ACHN (cell line): ENCODE results near the gene PKD2L1.

Source experiments
- DNase-seq: peaks from one replicate; pipeline ENCODE4 v3.0.0-alpha.2; 2015
- in situ Hi-C: cut with HindIII; loops from 2 replicates; pipeline ENCODE4 v1.10.0; 2017; ENCODE audit warnings: low sequenced_read_pairs, low pct_ligation_motif_present, low pct_unique_long_range_greater_than_20kb

PKD2L1 gene

DNA sequence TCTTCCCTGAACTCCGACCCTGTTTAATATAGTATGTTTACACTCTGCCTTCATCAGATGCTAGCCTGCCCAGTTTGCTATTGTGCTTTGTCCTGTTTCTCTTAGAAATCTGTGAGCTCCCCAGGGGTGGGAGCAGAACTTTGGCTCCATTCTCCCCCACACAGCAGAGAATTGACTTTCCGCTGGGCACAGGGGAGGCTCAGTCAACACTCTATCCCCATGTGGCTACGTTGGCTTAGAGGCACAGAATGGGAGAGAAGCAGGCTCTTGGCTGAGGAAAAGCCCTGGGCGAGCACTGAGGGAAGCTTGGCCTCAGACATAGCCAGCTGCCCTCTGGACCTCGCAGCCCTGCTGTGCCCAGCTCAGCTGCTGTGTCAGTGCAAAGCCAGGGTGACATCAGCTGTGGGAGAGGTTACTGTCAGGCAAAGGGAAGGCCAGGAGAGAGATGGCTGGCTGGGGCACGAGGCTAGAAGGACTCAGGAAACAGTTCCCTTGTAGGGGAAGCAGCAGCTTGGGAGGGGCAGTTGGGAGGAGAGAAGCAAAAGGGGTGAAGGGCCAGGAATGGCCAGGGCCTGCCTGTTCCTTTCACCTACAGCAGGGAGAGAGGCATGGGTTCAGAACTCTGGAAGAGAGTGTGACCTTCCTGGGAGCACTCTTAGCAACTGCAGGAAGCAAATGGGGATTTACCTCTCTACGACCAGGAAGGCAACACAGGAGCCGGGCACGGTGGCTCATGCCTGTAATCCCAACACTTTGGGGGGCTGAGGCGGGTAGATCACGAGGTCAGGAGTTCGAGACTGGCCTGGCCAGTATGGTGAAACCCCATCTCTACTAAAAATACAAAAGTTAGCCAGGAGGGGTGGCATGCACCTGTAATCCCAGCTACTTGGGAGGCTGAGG, 11.2 kb upstream of the PKD2L1 start:
- in situ Hi-C loops = loop anchor here (25.0 kb wide), 1 partner anchor 96 kb away; no protein-coding TSS in a partner anchor

DNA sequence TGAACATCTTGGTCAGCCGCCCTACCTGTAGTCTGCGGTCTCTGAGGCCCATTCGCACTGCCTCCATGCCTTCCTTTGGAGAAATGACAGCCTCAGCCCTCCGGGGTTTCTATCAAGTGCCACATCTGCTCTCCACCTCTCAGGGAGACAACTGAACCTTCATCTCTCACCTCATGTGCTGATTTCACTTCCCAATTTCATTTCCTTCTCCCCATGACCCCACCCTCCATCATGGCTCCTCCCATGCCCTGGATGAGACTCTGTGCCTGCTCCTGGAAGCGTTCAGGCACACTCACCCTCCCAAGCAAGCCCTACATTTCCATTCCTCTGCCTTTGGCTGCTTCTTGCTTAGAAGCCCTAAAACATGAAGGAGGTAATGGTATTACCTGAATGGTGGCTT, 9.2 kb upstream of the PKD2L1 start:
- no peak for DNase-seq
- in situ Hi-C loops = loop anchor here (25.0 kb wide), 1 partner anchor 98 kb away; no protein-coding TSS in a partner anchor

More for the DNA sequence above, 11.2 kb upstream of the PKD2L1 start:
- no peak for DNase-seq

DNA sequence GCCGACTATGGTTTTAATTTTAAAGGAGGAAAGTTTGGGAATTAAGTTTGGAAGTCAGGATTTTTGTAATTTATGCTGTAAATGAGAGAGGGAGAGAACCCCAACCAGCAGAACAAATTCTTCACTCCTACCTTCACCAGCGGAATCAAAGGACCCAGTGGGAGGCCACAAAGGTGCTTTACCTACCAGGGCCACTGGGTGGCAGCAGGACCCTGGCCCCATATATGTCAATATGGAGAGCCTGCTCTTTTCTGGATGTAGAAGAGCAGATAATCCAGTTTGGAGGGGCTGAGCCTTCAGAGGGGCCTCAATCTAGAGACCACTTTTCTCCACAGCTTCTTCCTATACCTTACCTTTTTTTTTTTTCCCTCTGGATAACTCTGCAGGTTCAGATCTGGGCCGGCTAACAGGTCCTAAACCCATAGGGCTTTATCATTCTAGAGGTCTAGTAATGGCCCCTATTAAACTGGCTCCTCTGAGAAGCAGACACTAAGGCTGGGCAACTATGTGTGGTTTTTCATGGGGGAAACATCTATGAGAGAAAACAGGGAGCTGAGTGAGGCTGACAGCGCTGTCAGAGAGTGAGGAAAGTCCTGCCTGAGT, 8.5 kb upstream of the PKD2L1 start:
- in situ Hi-C loops = loop anchor here (25.0 kb wide), 1 partner anchor 99 kb away; no protein-coding TSS in a partner anchor
- DNase-seq = peak; percentile 66

DNA sequence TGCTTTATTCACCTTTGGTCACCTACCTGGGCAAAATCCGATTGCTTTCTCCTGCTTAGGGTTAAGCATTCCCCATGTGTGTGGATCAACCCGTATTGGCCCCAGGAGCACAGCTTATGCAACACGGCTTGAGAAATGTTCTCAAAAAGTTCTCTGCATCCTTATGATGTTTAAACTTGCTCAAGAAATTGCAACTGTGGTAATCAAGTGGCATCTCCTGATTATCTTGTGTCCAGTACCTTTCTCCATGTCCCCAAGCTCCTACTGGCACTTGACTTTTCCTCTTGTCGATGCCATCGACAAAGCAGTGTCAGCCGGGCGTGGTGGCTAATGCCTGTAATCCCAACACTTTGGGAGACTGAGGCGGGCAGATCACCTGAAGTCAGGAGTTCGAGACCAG, 4.7 kb upstream of the PKD2L1 start:
- in situ Hi-C loops = loop anchor here (25.0 kb wide), 1 partner anchor 103 kb away; no protein-coding TSS in a partner anchor
- no peak for DNase-seq

DNA sequence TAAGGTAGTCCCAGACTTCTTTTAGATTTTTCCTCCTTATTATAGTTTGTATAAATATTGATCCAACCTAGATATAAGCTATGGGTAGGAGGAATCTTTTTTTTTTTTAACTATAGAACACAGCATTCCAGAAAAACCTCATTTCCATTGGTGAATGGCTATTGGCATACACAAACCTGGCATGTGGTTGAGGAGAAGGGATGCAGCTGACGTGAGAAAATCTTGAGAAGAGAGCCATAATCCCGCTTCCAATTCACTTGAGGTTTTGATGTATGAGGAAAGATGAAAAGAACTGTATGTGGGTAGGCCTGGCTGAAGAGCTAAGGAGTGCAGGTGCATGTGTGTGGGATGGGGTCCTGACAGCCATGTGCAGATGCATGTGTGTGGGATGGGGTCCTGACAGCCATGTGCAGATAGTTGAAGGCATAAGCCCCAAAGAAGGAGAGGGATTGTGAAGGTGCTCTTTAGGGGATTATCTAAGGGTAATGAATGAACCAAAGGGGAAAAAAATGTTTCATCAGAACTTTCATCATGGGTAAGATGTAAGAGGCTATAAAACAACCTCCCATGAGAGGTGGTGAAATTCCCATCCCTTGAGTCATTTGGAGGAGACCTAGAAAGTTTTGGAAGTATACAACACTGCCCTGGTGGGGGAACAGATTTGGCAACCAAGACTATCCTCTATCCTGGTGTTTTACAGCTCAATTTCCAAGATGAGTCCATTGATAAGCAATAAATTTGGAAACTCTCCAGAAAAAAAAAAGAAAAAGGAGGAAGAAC, 3.8 kb upstream of the PKD2L1 start:
- in situ Hi-C loops = loop anchor here (25.0 kb wide), 1 partner anchor 103 kb away; no protein-coding TSS in a partner anchor

DNA sequence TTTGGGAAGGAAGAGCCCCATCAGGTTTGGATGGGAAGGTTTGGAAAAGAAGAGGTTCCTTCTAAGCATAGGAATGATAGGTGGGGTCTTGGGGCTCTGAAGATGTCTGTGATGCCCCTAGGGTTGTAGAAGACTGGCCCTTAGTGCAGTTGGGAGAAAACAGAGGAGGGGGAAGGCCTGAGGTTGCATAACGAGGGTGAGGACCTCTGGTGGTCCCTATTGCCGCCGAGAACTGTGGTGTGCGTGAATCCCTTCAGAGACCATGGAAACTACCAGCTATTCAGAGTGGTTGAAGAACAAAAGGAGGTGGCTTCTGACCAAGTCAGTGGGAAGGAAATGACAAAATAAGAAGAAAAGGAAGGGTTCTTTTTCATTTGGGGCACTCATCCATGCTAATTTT, 3.1 kb upstream of the PKD2L1 start:
- DNase-seq = no peak
- in situ Hi-C loops = loop anchor here (25.0 kb wide), 1 partner anchor 104 kb away; no protein-coding TSS in a partner anchor

More for the DNA sequence above, 3.8 kb upstream of the PKD2L1 start:
- DNase-seq = no peak

DNA sequence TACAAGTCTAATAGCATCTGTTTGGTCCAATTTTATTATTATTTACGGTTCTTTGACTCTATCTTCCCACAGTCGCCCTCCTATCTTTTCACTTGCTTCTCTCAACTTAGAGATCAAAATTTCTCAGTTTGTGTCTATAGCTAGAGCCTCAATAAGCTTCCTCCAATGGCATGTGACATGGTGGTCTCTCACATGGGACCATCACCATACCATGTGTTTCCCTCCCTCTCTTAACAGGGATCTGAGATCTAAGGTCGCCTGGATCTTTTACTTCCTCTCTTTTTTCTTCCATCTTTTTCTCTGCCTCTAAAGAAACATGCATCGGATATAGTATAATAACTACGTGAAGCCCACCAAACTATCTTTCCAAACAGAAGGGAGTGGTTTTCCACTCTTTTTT, 1.8 kb downstream of the PKD2L1 start:
- in situ Hi-C loops = loop anchor here (25.0 kb wide), 1 partner anchor 109 kb away; no protein-coding TSS in a partner anchor
- DNase-seq = no peak

DNA sequence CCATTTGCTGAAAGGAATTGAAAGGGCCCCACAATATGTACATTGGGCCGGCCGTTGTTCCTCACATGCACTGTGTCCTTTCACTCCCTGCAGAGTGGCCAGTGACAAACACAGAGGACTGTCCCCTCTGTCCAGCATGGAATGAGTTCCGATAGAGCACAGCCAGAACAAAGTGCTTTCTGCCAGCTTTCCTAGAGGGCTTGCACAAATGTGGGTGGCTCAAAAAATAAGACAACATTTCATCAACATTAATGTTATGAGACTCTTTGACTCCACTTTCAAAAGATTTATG, 2.4 kb downstream of the PKD2L1 start:
- DNase-seq = no peak
- in situ Hi-C loops = loop anchor here (25.0 kb wide), 1 partner anchor 110 kb away; no protein-coding TSS in a partner anchor

DNA sequence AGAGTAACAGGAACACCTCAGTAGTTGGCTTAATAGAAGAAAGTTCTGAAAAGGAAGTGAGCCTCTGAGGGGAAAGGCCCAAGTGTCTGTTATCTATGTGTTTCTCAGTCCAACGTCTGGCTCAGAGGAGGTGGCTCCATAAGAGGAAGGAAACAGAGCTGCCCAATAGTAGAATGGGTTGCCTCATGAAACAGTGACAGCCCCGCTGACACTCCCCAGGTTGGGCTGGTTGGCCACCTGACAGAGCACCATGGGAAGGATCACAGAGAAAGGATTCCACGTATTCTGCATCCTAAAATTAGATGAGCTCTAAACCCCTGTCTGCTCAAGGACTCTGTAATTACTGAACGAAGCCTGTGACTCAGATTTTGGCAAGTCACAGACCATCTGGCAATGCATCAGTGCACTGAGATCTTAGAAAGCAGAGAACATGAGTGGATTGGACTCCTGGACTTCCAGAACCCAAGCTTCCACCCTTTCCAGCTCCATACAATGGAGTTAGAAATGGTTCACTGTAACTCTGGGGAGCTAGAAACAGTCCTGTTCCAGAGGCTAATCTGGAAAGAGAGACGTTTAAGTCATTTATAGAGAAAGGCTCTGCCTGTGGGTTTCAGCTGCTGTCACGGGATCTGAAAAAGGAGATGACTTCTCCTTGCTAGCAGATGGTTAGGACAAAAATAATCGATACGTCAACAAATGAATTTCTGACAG, 2.9 kb downstream of the PKD2L1 start:
- in situ Hi-C loops = loop anchor here (25.0 kb wide), 1 partner anchor 110 kb away; no protein-coding TSS in a partner anchor
- no peak for DNase-seq

DNA sequence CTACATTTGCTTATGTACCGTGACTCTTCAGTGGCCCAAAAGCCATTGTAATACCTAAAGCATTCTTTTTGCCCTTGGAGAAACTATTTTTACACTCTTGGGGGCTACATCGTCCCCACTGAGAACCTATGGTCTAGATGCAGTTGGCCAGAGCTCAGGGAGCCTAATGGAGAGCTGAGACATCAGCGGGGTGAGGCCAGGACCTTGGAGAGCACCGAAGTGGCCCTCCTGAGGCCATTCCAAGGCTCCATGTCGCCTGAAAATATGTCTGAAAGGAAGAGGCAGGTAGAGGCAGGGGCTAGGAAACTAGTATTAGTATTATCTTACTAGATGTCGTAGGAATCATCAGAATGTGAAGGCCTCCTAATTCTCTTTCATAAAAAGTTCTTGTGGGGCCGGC, 4.9 kb downstream of the PKD2L1 start:
- DNase-seq = peak; percentile 21
- in situ Hi-C loops = loop anchor here (25.0 kb wide), 1 partner anchor 112 kb away; no protein-coding TSS in a partner anchor

DNA sequence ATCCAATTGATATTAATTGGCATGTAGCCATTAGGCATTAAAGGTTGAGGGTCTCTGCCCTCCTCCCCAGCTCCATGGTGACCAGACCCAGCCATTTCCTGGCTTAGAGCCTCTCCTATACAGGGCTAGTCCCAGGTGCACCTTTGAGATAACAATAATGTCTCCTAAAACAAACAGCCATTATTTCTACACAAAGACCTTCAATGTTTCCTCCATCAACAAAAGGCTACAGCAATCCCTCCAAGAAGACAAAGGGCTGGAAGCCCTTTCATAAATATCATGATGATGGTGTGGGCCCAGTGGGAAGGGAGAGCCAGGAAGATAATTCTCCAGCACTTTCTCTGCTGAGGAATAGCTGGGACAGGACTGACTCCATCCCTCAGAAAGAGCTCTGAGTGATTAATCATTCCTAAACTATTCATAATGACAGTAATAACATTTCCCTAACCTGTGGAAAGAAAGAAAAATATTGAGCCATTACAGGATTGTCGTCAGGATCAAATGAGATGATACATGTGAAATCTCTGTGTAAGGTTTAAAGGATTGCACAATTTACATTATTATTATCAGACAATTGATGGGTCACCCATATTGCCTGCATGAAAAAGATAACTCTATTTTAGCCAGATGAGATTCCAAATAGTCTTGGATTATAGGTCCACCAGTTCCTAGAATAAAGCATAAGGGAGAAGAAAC, 10.2 kb downstream of the PKD2L1 start:
- in situ Hi-C loops = no loop called here
- DNase-seq = no peak

DNA sequence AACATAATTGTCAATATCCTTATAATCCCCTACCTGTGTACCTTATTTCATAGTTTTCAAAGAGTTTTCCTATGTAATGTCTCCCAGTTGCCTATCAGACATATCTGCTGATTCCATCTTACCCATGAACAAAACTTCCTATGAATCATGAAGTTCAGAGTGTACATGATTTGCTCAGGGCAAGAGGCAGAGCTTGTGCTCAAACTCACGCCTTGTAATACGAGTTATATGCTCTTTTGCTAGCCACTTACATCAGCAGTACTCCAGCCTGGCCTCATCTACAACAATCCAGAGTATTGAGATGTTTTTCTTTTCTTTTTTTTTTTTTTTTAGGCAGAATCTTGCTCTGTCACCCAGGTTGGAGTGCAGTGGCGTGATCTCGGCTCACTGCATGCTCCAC, 11.8 kb downstream of the PKD2L1 start:
- DNase-seq = no peak
- in situ Hi-C loops = no loop called here

DNA sequence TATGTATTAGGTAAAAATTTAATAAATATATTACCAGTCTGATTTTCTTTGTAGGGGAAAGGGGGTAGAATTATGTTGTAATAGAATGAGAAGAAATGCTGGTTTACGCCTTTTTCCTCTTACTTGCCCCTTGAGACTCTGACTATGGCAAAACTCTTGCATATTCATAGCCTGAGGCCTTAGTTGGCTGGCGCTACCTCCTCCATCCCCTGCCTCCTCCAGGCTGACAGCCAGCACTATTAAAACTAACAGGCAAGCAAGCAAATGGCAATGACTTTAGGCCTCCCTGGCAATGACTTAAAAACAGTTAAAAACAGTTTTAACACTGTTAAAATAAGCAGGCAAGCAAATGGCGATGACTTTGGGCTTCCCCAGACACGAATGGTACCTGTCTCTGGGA, 14.4 kb downstream of the PKD2L1 start:
- in situ Hi-C loops = no loop called here

DNA sequence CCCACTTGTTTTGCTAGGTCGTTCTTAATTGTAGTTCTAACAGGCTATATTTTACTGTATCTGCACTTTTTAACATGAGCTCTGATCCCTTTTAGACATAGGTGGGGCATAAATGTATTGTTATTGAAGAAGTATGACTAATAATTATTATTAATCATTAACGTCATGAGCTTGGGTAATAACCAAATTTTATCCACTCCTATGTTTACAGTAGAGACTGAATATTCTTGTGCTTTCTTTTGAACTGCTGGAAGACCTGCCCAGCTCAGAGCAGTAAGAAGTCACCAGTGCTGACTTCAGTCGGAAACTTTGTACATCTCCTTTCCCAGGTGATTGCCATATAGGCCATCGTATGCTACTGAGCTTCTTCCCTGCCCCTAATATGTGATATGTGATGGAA, 18.7 kb downstream of the PKD2L1 start:
- no peak for DNase-seq
- in situ Hi-C loops = no loop called here

More for the DNA sequence above, 14.4 kb downstream of the PKD2L1 start:
- no peak for DNase-seq

DNA sequence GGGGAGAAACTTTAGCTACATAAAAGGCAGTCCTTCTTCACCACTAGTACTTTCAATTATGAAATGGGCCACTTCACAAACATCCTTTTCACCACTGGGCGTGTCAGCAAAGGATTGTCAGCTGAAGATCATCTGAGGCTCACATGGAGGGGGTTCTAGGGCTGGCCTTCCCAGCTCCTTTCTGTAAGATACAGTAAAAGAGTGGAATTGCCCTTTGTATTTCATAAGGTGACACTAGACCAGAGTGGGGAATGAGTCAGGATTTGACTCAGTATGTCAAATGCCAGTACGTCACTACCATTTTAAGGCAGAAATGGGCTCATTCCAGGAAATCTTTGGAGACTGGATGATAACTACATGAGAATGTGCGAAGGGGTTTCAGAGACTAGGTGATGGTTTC, 22.3 kb downstream of the PKD2L1 start:
- no peak for DNase-seq

DNA sequence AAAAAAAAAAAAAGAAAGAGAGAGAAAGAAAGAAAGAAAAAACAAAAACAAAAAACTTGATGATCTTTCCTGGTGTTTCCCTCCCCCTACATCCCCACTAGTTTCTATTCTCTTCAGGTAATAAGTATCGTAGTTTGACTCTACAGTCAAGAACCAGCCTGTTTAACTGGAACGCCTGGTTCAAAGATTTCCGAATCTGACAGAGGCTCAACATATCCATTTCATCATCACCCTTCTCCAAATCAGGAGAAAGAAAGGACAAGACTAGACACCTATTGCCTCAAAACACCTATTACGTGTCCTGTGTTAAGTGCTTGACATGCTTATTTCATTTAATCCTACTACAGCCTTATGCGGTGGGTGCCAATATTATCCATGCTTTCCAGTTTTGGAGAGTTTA, 23.2 kb downstream of the PKD2L1 start:
- in situ Hi-C loops = no loop called here

More for the DNA sequence above, 22.3 kb downstream of the PKD2L1 start:
- in situ Hi-C loops = no loop called here

DNA sequence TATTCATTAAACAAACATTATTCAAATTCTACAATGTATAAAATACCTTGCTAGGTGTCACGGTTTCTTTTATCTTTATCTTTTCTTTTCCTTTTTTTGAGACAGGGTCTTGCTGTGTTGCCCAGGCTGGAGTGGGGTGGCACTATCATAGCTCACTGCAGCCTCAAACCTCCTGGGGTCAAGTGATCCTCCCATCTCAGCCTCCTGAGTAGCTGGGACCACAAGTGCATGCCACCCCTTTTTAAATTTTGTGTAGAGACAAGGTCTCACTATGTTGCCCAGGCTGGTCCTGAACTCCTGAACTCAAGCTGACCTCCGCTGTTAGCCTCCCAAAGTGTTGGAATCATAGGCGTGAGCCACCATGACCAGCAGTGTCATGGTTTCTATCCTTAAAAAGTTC, 25.6 kb downstream of the PKD2L1 start:
- no peak for DNase-seq
- in situ Hi-C loops = no loop called here

More for the DNA sequence above, 23.2 kb downstream of the PKD2L1 start:
- no peak for DNase-seq
